Left kidney (tissue), 2 donors: ENCODE data around the gene IQSEC3. TPM values are rescaled to one million over a fixed set of nuclear protein-coding genes. Genes with fewer than 3 reads are reported as not detected.
"Not testable (repeated sequence)": the region's sequence is repeated elsewhere in the genome, so short reads cannot be mapped to it uniquely, and the experiment has no call there.

Experiments
- DNase-seq: peaks from one replicate; pipeline ENCODE4 v3.0.0-alpha.2; 2013
- polyA plus RNA-seq: library from polyadenylated mRNA; unstranded; fragments of 120-200 nt; gene quantifications from one replicate; pipeline ENCODE4 v1.2.1, GENCODE V29; 2013; ENCODE audit not compliant: insufficient read length

The IQSEC3 gene
- polyA plus RNA-seq, 1 donor = 10.8 TPM

- DNase-seq = no peak
Observed at GRCh38 chr12:214003-214741, 147.6 kb downstream of the IQSEC3 start, which contains the start of gene SLC6A12. Gene SLC6A12 (minus strand): TSS chr12:214157. CDS start chr12:209986, 4,171 bp downstream.

GRCh38 chr12:215116-215515 is 148.5 kb downstream of the IQSEC3 start:
- DNase-seq = no peak

GRCh38 chr12:217029-217428 is 150.5 kb downstream of the IQSEC3 start:
- DNase-seq = not testable (repeated sequence)

- no peak for DNase-seq
Observed at GRCh38 chr12:218221-218620, 151.7 kb downstream of the IQSEC3 start.

- no peak for DNase-seq
Observed at GRCh38 chr12:218728-219590, 152.4 kb downstream of the IQSEC3 start.

GRCh38 chr12:219891-220352 is 153.4 kb downstream of the IQSEC3 start:
- no peak for DNase-seq

- DNase-seq = no peak
Observed at GRCh38 chr12:220491-220890, 153.9 kb downstream of the IQSEC3 start.

GRCh38 chr12:220946-221550 is 154.5 kb downstream of the IQSEC3 start:
- DNase-seq = no peak

GRCh38 chr12:221736-222135 is 155.2 kb downstream of the IQSEC3 start:
- no peak for DNase-seq

- DNase-seq = no peak
Observed at GRCh38 chr12:223841-224240, 157.3 kb downstream of the IQSEC3 start.

- DNase-seq = no peak
Observed at GRCh38 chr12:224330-224729, 157.8 kb downstream of the IQSEC3 start.

- DNase-seq = no peak
Observed at GRCh38 chr12:225012-225411, 158.4 kb downstream of the IQSEC3 start.

GRCh38 chr12:226401-226800 is 159.8 kb downstream of the IQSEC3 start:
- DNase-seq = no peak

- no peak for DNase-seq
Observed at GRCh38 chr12:227286-227915, 160.8 kb downstream of the IQSEC3 start.

Other genes with a start within 250 kb of the IQSEC3 start
- 16.7 TPM for gene SLC6A12, start 147.4 kb downstream of the IQSEC3 start, polyA plus RNA-seq
- gene SLC6A13, start 196.1 kb downstream of the IQSEC3 start, polyA plus RNA-seq = 48.9 TPM